ENCODE results near the gene AGRN. TPM values are rescaled to one million over a fixed set of nuclear protein-coding genes. Genes with fewer than 3 reads are reported as not detected.

AGRN gene
- polyA plus RNA-seq, 3 donors = 0.06 to 4.7 (median 0.43) TPM

DNA sequence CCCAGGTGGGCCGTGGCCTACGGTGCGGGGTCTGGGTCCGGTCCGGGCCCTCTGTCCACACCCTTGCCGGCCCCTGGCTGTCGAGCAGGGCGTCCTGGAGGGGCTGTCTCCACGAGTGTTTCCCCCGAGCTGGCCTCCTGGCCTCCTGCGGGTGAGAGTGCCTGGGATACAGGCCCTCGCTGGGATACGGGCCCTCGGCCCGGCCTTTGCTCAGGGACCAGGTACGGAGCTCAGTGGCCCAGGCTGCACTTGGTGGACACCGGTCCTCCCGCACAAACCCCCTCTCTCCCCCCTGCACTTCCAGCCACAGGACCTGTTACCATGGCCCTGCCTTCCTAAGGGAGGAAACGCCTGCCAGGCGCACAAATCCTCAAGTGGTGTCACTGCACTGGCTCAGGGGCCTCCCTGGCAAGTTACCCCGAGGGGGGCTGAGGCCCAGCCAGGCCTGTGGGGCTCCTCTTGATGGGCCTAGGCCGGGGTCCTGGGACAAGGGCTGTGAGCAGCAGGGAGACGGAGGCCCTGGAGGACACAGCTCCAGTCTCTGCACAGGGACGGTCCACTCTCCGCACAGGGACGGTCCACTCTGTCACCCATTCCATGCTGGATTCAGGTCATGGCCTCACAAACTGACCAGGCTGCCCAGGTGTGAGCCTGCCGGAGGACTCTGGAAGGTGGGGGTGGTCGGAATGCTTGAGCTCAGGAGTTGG, 72.4 kb downstream of the AGRN start:
- Mint-ChIP-seq H3K27ac (peak overlapping the region in 1 of 7 donors; percentile 50), H3K27me3 (ENCODE audit: low read depth in 3 of 3) (peaks cover 0 to 4% (median 0%) of the 10 kb centered on the region in 3 donors), H3K4me3 (no peak overlapping the region), H3K4me1 (no peaks in the 10 kb centered on the region), H3K9me3 (peaks cover 0 to 5% (median 0%) of the 10 kb centered on the region in 7 donors), H3K36me3 (no peaks in the 10 kb centered on the region)
- TF ChIP-seq, protein P1, sequence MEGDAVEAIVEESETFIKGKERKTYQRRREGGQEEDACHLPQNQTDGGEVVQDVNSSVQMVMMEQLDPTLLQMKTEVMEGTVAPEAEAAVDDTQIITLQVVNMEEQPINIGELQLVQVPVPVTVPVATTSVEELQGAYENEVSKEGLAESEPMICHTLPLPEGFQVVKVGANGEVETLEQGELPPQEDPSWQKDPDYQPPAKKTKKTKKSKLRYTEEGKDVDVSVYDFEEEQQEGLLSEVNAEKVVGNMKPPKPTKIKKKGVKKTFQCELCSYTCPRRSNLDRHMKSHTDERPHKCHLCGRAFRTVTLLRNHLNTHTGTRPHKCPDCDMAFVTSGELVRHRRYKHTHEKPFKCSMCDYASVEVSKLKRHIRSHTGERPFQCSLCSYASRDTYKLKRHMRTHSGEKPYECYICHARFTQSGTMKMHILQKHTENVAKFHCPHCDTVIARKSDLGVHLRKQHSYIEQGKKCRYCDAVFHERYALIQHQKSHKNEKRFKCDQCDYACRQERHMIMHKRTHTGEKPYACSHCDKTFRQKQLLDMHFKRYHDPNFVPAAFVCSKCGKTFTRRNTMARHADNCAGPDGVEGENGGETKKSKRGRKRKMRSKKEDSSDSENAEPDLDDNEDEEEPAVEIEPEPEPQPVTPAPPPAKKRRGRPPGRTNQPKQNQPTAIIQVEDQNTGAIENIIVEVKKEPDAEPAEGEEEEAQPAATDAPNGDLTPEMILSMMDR (IDR thresholded peaks at IDR 0.05) = no peak
- H3K36me3 ChIP-seq (replicated peaks in 1 of 2; ENCODE audit: control insufficient read depth in 1 of 2, insufficient read depth in 2 of 2, low read length in 2 of 2) = no peaks in the 10 kb centered on the region
- no peak for DNase-seq
- H3K4me2 ChIP-seq (replicated peaks; ENCODE audit: extremely low read depth, low read length, poor library complexity, severe bottlenecking) = no peak overlapping the region
- no peaks in the 10 kb centered on the region for H3K4me1 ChIP-seq (ENCODE audit: control insufficient read depth in 1 of 2, insufficient read depth in 2 of 2, low read length in 2 of 2)
- no peaks in the 10 kb centered on the region for H3K27me3 ChIP-seq (ENCODE audit: control insufficient read depth in 2 of 2, insufficient read depth in 2 of 2, low read length in 2 of 2)
- no peaks in the 10 kb centered on the region for H3K9me3 ChIP-seq (replicated peaks in 1 of 2; ENCODE audit: control insufficient read depth in 1 of 2, insufficient read depth in 1 of 2, low read length in 2 of 2)
- 96% methylated on average over 27 of the region's 28 CpGs for WGBS (ENCODE audit: insufficient coverage)
- H3K79me2 ChIP-seq (ENCODE audit: insufficient read depth, low read length) = no peaks in the 10 kb centered on the region
- no peak overlapping the region for H3K27ac ChIP-seq (ENCODE audit: low read depth in 1 of 2, low read length in 2 of 2)
- intact Hi-C loops (cut with micrococcal nuclease) = no loop called here
- H3K4me3 ChIP-seq (replicated peaks in 1 of 3; ENCODE audit: low read depth in 2 of 3, low read length in 3 of 3) = no peak overlapping the region
- no peak overlapping the region for H3K9ac ChIP-seq (ENCODE audit: insufficient read depth, low read length, poor library complexity, severe bottlenecking)
- H2AFZ ChIP-seq (ENCODE audit: insufficient read depth, low read depth, low read length, poor library complexity, severe bottlenecking) = no peak overlapping the region
- H4K20me1 ChIP-seq (ENCODE audit: insufficient read depth, low read length) = no peaks in the 10 kb centered on the region

DNA sequence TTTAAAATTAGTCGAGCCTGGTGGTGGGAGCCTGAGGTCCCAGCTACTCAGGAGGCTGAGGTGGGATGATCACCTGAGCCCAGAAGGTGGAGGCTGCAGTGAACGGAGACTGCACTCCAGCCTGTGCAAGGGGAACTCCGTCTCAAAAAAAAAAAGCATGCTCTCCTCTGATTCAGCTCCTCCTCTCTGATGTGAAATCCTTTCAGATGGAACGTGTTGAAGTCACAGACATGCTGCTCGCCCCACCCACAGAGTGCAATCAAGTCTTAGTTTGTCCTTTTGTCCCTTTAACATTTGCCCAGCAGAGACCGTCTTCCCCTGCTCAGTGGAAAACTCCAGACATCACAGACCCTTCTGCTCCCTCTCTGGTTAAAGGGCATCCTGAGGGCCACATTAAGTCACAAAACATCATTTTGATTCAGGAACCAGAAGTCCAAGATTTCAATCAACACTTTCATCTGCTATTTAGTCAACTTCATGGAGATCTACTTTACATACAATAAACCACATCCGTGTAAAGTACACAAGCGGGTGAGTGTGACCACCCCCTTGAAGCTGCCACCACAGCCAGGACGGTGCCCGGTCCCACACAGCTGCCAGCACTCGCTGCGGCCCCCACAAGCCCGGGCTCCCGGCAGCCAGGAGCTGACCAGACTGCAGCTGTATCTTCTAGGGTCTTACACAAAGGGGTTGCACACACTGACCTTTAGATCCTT, 73.1 kb downstream of the AGRN start:
- H3K9me3 Mint-ChIP-seq = peaks cover 0 to 5% (median 2%) of the 10 kb centered on the region in 7 donors
- H3K9me3 ChIP-seq (replicated peaks in 1 of 2; ENCODE audit: control insufficient read depth in 1 of 2, insufficient read depth in 1 of 2, low read length in 2 of 2) = no peaks in the 10 kb centered on the region
- no peaks in the 10 kb centered on the region for H3K27me3 ChIP-seq (ENCODE audit: control insufficient read depth in 2 of 2, insufficient read depth in 2 of 2, low read length in 2 of 2)
- no peak overlapping the region for H3K9ac ChIP-seq (ENCODE audit: insufficient read depth, low read length, poor library complexity, severe bottlenecking)
- H3K27me3 Mint-ChIP-seq (ENCODE audit: low read depth in 3 of 3) = peaks cover 0 to 4% (median 0%) of the 10 kb centered on the region in 3 donors
- H3K4me3 Mint-ChIP-seq = no peak overlapping the region
- TF ChIP-seq, protein P1 (IDR thresholded peaks at IDR 0.05) = no peak
- intact Hi-C loops (cut with micrococcal nuclease) = no loop called here
- H2AFZ ChIP-seq (ENCODE audit: insufficient read depth, low read depth, low read length, poor library complexity, severe bottlenecking) = no peak overlapping the region
- no peaks in the 10 kb centered on the region for H3K36me3 Mint-ChIP-seq
- no peak for DNase-seq
- no peak overlapping the region for H3K27ac ChIP-seq (ENCODE audit: low read depth in 1 of 2, low read length in 2 of 2)
- H4K20me1 ChIP-seq (ENCODE audit: insufficient read depth, low read length) = no peaks in the 10 kb centered on the region
- H3K4me1 Mint-ChIP-seq = no peaks in the 10 kb centered on the region
- no peaks in the 10 kb centered on the region for H3K4me1 ChIP-seq (ENCODE audit: control insufficient read depth in 1 of 2, insufficient read depth in 2 of 2, low read length in 2 of 2)
- H3K4me2 ChIP-seq (replicated peaks; ENCODE audit: extremely low read depth, low read length, poor library complexity, severe bottlenecking) = no peak overlapping the region
- no peaks in the 10 kb centered on the region for H3K36me3 ChIP-seq (replicated peaks in 1 of 2; ENCODE audit: control insufficient read depth in 1 of 2, insufficient read depth in 2 of 2, low read length in 2 of 2)
- H3K79me2 ChIP-seq (ENCODE audit: insufficient read depth, low read length) = no peaks in the 10 kb centered on the region
- WGBS (ENCODE audit: insufficient coverage) = 90% methylated on average over 14 of the region's 14 CpGs
- no peak overlapping the region for H3K27ac Mint-ChIP-seq
- H3K4me3 ChIP-seq (replicated peaks in 1 of 3; ENCODE audit: low read depth in 2 of 3, low read length in 3 of 3) = no peak overlapping the region

Measured in CD14-positive monocyte (primary cell).